Epithelial cell of prostate (primary cell): ENCODE data around the gene PGM1.

Experiments
- DNase-seq: peaks from one replicate; pipeline ENCODE4 v3.0.0-alpha.2; 2011; ENCODE audit warnings: low read depth, low spot score
- H3K27ac ChIP-seq: fragments of 450-650 bp; 2 replicates; pipeline ENCODE4 v1.5.1; 2017; ENCODE audit warnings: mild to moderate bottlenecking

Gene PGM1

GRCh38 chr1:63628607-63629006 lies 35.4 kb downstream of the PGM1 start:
- no peak overlapping the region for H3K27ac ChIP-seq
- no peak for DNase-seq

- H3K27ac ChIP-seq = peak overlapping the region; percentile 78
- peak; percentile 34 for DNase-seq
Observed at GRCh38 chr1:63630238-63630637, 37.0 kb downstream of the PGM1 start.

GRCh38 chr1:63630666-63631065 lies 37.5 kb downstream of the PGM1 start:
- peak overlapping the region; percentile 78 for H3K27ac ChIP-seq
- DNase-seq = peak; percentile 8

GRCh38 chr1:63632110-63632509 lies 38.9 kb downstream of the PGM1 start:
- no peak overlapping the region for H3K27ac ChIP-seq
- no peak for DNase-seq

- H3K27ac ChIP-seq = no peak overlapping the region
- DNase-seq = no peak
Observed at GRCh38 chr1:63633281-63633680, 40.1 kb downstream of the PGM1 start.

- DNase-seq = no peak
- H3K27ac ChIP-seq = no peak overlapping the region
Observed at GRCh38 chr1:63634471-63634870, 41.3 kb downstream of the PGM1 start.

- no peak for DNase-seq
Observed at GRCh38 chr1:63635681-63636080, 42.5 kb downstream of the PGM1 start.

GRCh38 chr1:63636192-63637105 lies 43.2 kb downstream of the PGM1 start:
- H3K27ac ChIP-seq = no peak overlapping the region
- DNase-seq = no peak

More at GRCh38 chr1:63635681-63636080, 42.5 kb downstream of the PGM1 start:
- no peak overlapping the region for H3K27ac ChIP-seq

- no peak overlapping the region for H3K27ac ChIP-seq
- DNase-seq = no peak
Observed at GRCh38 chr1:63638471-63638870, 45.3 kb downstream of the PGM1 start.

GRCh38 chr1:63638875-63639274 lies 45.7 kb downstream of the PGM1 start:
- H3K27ac ChIP-seq = no peak overlapping the region
- DNase-seq = no peak

- no peak overlapping the region for H3K27ac ChIP-seq
- DNase-seq = no peak
Observed at GRCh38 chr1:63640633-63641567, 47.7 kb downstream of the PGM1 start.

- no peak overlapping the region for H3K27ac ChIP-seq
- DNase-seq = no peak
Observed at GRCh38 chr1:63641615-63642014, 48.4 kb downstream of the PGM1 start.

GRCh38 chr1:63642901-63643300 lies 49.7 kb downstream of the PGM1 start:
- DNase-seq = no peak
- H3K27ac ChIP-seq = no peak overlapping the region

- DNase-seq = no peak
- no peak overlapping the region for H3K27ac ChIP-seq
Observed at GRCh38 chr1:63643517-63643916, 50.3 kb downstream of the PGM1 start.

GRCh38 chr1:63643926-63644325 lies 50.7 kb downstream of the PGM1 start:
- no peak for DNase-seq
- H3K27ac ChIP-seq = no peak overlapping the region

- H3K27ac ChIP-seq = no peak overlapping the region
- DNase-seq = no peak
Observed at GRCh38 chr1:63645317-63645716, 52.1 kb downstream of the PGM1 start.

GRCh38 chr1:63648689-63649088 lies 55.5 kb downstream of the PGM1 start:
- no peak for DNase-seq
- no peak overlapping the region for H3K27ac ChIP-seq

GRCh38 chr1:63651161-63651701 lies 58.0 kb downstream of the PGM1 start:
- DNase-seq = no peak
- H3K27ac ChIP-seq = no peak overlapping the region

- no peak overlapping the region for H3K27ac ChIP-seq
- DNase-seq = no peak
Observed at GRCh38 chr1:63653976-63654375, 60.8 kb downstream of the PGM1 start.

GRCh38 chr1:63659448-63659847 lies 66.2 kb downstream of the PGM1 start:
- no peak overlapping the region for H3K27ac ChIP-seq
- no peak for DNase-seq
